H4 (cell line): ENCODE results near the gene CDCA7L. TPM values are rescaled to one million over a fixed set of nuclear protein-coding genes. Genes with fewer than 3 reads are reported as not detected.
"Not testable (repeated sequence)": the region's sequence is repeated elsewhere in the genome, so short reads cannot be mapped to it uniquely, and the experiment has no call there.

Experiments
- DNase-seq: peaks from one replicate; pipeline ENCODE4 v3.0.0-alpha.2; 2015; ENCODE audit warnings: low spot score
- total RNA-seq: library from RNA; depleted of rRNA; stranded (reverse); fragments of >200 nt; shearing (Covaris generic); gene quantifications from 2 replicates; pipeline ENCODE4 v1.2.3, GENCODE V29; 2014

Gene CDCA7L
- total RNA-seq, 1 experiment from 2014 or later: 114 TPM

- DNase-seq: peak; percentile 53
Observed at GRCh38 chr7:21944616-21945453, 864 bp downstream of the CDCA7L start.

DNA sequence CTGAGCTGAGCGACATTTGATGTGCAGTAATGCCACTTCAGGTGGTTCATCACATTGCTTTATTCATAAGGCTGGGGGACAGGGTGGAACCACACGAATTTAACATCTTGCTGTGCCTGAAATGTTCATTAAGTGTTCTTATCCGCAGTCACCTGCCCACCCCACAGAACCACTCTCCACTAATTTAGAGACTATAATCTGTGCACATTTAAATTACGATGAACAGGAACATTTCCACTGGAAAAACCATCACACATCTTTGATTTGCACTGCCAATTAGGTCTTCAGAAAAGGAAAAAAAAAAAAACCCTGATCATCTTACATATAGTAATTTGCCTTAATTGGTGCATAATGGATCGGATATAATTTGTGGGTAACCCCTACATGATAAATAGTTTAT, 2.3 kb downstream of the CDCA7L start:
- DNase-seq: no peak

GRCh38 chr7:21942955-21943354, 2.7 kb downstream of the CDCA7L start:
- DNase-seq: no peak

GRCh38 chr7:21941611-21942141, 4.0 kb downstream of the CDCA7L start:
- DNase-seq: no peak

GRCh38 chr7:21939858-21940372, 5.8 kb downstream of the CDCA7L start:
- no peak for DNase-seq

DNA sequence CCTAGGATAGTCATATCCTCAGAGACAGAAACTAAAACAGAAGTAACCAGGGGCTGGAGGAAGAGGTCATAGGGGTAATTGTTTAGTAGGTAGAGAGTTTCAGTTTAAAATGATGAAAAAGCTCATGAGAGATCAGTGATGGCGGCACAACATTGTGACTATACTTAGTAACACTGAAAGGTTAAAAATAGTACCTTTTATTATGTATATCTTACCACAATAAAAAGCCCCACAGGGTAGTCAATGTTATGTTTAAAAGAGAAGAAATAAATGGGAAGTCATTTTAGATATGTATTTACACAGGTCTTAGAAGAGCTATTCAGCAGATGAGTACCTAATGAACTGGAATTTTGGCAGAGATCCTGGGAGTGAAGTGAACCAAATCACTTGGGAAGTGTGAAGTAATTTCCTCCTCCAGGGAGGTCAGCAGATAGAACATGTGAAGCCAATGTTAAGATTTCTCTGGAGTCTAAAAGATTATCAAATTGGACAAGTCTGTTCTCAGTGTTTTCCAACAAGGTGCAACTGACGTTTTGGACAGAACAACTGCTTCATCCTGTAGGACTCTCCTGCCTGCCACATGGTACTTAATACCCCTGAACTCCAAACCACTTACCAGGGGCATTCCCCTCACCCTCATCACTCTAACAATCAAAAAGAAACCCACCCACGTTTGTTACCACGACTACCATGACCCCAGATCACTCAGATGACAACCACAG, 6.4 kb downstream of the CDCA7L start:
- no peak for DNase-seq

GRCh38 chr7:21938463-21938862, 7.2 kb downstream of the CDCA7L start:
- DNase-seq: no peak

GRCh38 chr7:21934808-21935207, 10.9 kb downstream of the CDCA7L start:
- no peak for DNase-seq

- not testable (repeated sequence) for DNase-seq
Observed at GRCh38 chr7:21933293-21933692, 12.4 kb downstream of the CDCA7L start.

- no peak for DNase-seq
Observed at GRCh38 chr7:21927693-21928092, 18.0 kb downstream of the CDCA7L start.

GRCh38 chr7:21926448-21926847, 19.3 kb downstream of the CDCA7L start:
- DNase-seq: no peak

DNA sequence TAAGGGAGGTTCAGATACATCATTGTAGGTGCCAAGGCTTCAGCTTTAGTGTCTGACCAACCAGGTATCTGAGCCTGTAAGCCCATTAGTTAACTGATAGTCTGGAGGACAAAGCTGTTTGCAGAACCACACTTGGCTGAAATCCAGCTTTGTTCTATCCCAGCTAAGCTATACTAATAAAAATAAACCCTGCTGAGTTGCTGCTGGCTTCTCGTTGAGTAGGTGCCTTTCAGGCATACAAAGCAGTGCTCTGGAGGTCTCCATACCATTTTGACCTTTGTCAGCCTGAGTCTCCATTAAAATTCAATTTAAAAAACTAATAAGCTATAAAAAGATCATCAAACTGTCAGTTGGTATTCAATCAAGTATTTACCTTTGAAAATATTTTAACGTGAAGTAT, 22.0 kb downstream of the CDCA7L start:
- DNase-seq: no peak

DNA sequence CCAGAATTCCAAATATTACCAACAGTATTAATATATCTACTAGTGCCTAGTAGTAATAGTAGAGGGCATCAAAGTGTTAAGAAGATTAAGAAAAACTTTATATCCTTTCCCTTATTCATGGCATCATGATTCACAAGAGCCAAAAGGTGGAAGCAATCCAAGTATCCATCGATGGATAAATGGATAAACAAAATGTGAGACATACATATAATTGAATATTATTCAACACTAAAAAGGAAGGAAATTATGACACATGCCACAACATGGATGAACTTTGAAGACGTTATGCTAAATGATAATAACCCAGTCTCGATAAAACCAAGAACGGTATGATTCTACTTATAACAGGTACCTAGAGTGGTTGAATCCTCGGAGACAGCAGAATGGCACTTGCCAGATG, 23.1 kb downstream of the CDCA7L start:
- DNase-seq: no peak

- DNase-seq: no peak
Observed at GRCh38 chr7:21920936-21921335, 24.8 kb downstream of the CDCA7L start.

DNA sequence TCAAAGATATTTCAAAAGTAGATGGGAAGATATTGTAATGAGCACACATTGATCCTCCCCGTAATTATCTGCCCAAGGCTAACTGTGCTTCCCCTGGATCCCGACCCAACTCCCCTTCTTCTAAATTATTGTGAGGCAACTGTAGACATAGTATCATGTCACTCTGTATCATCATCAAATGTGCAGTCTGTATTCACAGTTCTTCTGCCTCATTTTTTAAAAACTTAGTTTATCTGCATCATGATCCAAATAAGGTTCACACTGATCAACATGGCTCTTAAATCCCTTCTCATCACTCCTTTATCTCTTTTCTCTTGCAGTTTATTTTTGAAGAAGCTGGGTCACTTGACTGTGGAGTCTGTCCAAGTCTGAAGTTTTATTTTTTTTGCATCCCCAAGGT, 27.5 kb downstream of the CDCA7L start:
- no peak for DNase-seq

DNA sequence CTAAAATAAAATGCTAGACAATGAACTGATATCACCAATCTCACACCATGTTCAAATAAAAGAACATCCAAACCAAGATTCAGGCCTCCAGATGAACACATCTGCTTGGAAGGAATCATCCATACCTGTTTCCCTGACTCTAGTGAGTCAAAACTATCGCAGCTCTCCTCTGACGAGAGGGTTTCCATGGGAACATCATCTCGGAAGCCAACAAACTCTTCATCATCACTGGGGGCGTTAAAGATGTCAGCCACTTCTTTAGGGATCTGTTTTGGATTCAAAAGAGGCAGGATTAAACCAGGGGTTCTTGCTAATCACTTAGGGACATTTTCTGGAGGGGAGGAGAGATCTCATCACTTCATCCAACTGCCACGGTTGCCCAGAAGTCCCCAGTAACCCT, 29.1 kb downstream of the CDCA7L start:
- no peak for DNase-seq

DNA sequence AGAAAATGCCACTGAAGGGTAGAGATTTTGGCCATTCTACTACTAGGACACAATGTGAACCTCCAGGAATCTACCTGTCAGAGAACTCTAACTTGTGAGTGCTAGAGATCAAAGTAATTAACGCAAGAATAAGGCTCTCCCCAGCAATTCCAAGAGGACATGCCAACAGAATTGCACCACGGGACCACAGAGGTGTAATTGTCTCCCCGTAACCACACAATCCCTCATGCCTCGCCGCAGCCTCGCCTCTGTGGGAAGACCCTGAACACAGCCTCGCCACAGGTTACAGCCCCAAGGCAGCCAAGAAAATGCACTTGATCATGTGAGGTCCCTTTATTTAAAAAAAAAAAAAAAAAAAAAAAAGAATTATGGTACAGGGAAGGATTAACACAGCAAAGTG, 29.5 kb downstream of the CDCA7L start:
- no peak for DNase-seq

GRCh38 chr7:21915140-21915539, 30.6 kb downstream of the CDCA7L start:
- no peak for DNase-seq

- no peak for DNase-seq
Observed at GRCh38 chr7:21914671-21915070, 31.0 kb downstream of the CDCA7L start.

DNA sequence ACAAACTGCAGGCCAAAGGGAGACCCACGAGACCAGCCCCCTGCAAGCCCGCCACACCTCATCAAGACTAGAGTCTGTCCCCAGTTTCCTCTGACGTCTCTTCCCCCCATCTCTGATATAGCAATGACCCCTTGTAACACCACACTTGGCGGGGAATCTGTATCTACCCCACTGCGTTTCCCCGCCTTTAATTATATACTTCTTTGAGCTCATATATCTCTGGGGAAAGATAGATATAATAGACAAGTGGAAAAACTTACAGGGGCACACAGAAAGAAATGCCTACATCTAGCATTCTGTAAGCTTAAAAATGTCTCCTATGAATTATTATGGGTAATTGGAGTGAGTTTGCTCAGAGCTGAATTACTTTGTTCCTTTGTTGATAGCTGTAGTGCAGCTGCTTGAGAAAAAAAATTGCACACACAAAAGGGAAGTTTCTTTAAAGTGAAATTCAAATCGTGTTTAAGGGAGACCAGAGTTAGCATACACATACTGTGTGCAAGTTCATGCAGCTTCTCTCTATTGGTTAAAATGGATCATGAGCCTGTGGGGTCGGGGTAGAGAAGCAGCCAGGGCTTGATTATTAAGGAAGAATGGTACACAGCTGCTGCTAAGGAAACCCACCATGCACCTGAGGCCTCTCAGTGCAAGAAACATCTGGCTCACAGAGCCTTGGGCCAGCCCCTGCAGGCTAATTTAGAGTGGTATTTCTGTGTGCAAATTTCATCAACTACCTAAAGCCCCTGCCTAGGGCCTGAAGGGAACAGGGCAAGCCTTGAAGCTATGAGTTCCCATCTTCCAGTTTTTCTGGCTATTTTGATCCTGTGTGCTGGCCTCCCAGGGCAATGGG, 32.5 kb downstream of the CDCA7L start:
- DNase-seq: no peak

GRCh38 chr7:21912305-21912704, 33.4 kb downstream of the CDCA7L start:
- DNase-seq: no peak

DNA sequence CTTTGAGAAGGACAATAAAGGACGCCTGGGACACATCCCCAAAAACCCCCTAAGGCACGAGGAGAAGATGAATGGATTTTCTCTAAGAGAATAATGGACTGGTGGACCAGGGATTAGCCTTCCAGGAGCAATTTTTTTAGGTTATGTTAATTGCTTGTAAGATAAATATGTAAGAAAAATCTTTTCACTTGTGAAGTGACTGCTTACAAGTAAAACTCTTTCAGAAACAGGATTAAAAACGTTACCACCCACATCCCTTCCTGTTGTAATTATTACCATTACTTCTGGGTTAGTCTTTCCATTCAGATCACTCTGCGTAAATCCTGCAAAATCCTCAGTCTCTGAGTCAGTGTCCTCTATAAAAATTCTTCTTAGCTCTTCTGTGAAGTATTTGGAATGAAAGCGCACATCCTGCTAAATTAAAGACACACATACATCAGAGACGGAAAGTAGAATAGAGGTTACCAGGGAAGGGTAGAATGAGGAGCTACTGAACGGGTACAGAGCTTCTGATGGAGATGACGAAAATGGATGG, 34.3 kb downstream of the CDCA7L start:
- no peak for DNase-seq
